Fibroblast of mammary gland (primary cell): Measurements from ENCODE around the gene NRXN3.

Source experiments
- DNase-seq: peaks from one replicate; pipeline ENCODE4 v3.0.0-alpha.2; 2010; ENCODE audit warnings: low read depth
- H3K4me3 ChIP-seq: 2 replicates; pipeline ENCODE4 v1.5.1; 2011; ENCODE audit warnings: low read depth, mild to moderate bottlenecking, low read length, moderate library complexity; ENCODE audit not compliant: control insufficient read depth
- CTCF ChIP-seq: conservative IDR thresholded peaks from 2 replicates; pipeline ENCODE4 v1.5.1; 2011; ENCODE audit warnings: low read depth, low read length, inconsistent platforms; ENCODE audit not compliant: control insufficient read depth, insufficient read depth

The NRXN3 gene

GRCh38 chr14:79585845-79586244, 1415.7 kb downstream of the NRXN3 start:
- DNase-seq, result no peak
- TF ChIP-seq CTCF, result no peak
- no peak overlapping the region for H3K4me3 ChIP-seq

GRCh38 chr14:79586416-79586815, 1416.2 kb downstream of the NRXN3 start:
- DNase-seq, result no peak
- no peak for TF ChIP-seq CTCF
- H3K4me3 ChIP-seq, result no peak overlapping the region

- peak; percentile 50 for DNase-seq
- no peak for TF ChIP-seq CTCF
- no peak overlapping the region for H3K4me3 ChIP-seq
Measured at GRCh38 chr14:79586989-79587598, 1416.9 kb downstream of the NRXN3 start.

GRCh38 chr14:79587875-79588274, 1417.7 kb downstream of the NRXN3 start:
- DNase-seq, result no peak
- no peak for TF ChIP-seq CTCF

GRCh38 chr14:79588398-79588797, 1418.2 kb downstream of the NRXN3 start:
- H3K4me3 ChIP-seq, result no peak overlapping the region
- TF ChIP-seq CTCF, result no peak
- DNase-seq, result no peak

More at GRCh38 chr14:79587875-79588274, 1417.7 kb downstream of the NRXN3 start:
- H3K4me3 ChIP-seq, result no peak overlapping the region

- no peak overlapping the region for H3K4me3 ChIP-seq
- peak; percentile 80 for DNase-seq
- TF ChIP-seq CTCF, result no peak
Measured at GRCh38 chr14:79596551-79596950, 1426.4 kb downstream of the NRXN3 start.

- TF ChIP-seq CTCF, result no peak
- peak; percentile 77 for DNase-seq
- H3K4me3 ChIP-seq, result no peak overlapping the region
Measured at GRCh38 chr14:79597566-79597965, 1427.4 kb downstream of the NRXN3 start.
